ENCODE results near the gene SLAMF1.
"Not testable (repeated sequence)": the region's sequence is repeated elsewhere in the genome, so short reads cannot be mapped to it uniquely, and the experiment has no call there.

Gene SLAMF1

GRCh38 chr1:160638540-160638857 is 8.3 kb downstream of the SLAMF1 start:
- DNase-seq: no peak

DNA sequence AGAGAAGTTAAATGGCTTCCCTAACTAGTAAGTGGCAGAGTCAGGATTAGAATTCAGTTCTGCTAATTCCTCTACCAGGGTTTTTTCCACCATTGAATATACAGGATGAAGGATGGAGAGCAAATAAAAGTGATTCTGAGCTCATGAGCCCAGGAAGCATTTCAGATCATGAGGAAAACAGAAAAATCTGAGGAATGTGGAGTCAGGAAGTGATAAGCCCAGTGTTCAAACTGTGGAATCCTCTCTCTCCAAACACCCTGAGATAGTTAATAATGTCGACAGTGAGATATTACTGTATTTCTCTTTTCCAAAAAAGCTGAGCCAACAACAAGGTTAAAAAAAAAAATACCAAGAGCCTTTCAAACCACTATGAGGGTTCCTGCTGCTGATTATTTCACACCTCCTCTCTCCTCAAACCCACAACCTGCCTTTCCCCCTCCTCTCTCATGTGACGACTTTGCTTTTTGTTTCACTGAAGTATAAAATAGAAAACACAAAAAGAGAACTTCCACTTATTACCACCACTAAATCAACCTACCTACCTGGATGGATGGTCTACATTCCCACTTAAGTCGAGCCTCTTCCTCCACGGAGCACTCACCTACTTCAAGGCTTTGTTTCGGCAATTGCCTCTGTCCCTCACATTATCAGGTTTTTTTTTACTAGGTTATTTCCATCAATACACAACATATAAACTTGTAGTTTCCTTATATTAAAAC is 8.9 kb downstream of the SLAMF1 start:
- DNase-seq: no peak

DNA sequence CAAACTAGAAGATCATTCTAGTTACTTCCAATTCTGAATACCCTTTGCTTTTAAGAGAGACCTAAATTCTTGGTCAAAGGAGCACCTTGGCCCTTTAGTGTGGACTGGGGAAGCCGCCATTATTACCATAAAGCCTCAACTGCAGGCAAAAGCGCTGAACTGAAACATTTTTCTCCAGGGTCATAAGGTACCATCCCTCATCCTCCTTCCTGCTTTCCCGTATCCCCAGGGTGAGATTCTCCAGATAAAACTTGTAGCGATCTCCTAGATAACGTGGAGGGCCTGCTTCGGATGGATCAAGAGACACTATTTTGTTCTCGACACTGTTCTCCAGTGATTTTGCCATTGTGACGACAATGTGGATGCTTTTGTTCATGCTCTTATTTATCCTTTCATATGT is 9.8 kb downstream of the SLAMF1 start:
- DNase-seq: no peak

- DNase-seq: no peak
Observed at GRCh38 chr1:160636547-160636946, 10.3 kb downstream of the SLAMF1 start.

DNA sequence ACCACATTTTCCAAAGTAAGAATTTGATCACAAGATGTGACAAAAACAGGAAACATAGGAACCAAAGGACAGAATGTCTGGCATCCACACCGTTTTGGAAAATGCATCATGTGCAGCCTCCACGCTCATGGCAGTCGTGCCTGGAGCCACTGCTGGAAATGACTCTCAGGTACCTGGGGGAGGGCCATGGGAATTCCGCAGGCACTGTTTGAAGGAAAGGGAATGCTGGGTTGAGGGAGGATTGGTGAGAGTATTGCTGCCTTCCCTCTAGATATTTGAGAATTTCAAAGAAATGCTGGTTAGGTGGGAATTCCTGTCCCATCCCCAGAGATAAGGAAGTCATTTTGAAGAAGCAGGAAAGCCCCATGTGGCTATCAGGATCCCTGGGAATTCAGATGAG is 10.8 kb downstream of the SLAMF1 start:
- DNase-seq: no peak

DNA sequence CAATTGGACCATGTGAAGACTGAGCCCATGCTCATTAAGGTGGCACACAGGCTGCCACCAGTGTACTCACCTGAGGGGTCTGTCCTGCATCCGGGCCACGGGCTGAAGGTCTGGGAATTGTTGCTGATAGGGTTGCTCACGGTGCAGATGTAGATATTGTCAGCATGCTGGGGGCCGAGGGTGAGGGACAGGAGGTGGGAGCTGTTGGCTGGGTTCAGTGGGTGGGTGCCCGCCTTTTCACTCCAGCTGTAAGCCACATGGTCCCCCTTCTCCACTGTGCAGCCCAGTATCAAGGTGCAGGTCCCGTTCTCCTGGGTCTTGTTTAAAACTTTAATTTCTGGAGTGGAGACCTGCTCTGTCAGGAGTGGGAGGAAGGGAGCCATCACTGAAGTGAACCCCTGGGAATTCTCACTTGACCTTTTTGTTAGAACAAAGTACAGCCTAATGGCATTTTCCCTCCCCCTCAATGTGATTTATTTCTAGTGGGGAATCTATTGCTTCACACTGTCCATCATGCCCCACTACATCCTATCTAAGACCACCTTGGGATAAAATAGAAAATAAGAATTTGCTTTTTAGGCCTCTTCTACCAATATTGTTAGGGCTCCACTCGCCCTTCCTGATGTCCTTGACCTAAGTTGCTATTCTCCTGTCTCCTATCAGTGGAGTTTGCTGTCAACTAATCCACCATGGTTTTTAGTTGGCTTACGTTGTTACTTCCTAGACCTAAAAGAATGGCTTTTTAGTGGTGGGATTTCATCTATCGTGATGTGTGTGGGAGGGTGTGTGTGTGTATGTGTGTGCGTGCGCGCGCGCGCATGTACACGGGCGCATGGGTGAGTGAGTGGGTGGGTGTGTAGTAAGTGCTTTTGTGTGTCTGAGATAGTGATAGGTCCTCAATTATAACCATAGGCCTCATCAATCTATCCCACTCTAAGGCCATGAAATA is 12.0 kb downstream of the SLAMF1 start:
- DNase-seq: no peak

GRCh38 chr1:160633330-160633903 is 13.4 kb downstream of the SLAMF1 start:
- DNase-seq: no peak

- no peak for DNase-seq
Observed at GRCh38 chr1:160631983-160632625, 14.7 kb downstream of the SLAMF1 start.

DNA sequence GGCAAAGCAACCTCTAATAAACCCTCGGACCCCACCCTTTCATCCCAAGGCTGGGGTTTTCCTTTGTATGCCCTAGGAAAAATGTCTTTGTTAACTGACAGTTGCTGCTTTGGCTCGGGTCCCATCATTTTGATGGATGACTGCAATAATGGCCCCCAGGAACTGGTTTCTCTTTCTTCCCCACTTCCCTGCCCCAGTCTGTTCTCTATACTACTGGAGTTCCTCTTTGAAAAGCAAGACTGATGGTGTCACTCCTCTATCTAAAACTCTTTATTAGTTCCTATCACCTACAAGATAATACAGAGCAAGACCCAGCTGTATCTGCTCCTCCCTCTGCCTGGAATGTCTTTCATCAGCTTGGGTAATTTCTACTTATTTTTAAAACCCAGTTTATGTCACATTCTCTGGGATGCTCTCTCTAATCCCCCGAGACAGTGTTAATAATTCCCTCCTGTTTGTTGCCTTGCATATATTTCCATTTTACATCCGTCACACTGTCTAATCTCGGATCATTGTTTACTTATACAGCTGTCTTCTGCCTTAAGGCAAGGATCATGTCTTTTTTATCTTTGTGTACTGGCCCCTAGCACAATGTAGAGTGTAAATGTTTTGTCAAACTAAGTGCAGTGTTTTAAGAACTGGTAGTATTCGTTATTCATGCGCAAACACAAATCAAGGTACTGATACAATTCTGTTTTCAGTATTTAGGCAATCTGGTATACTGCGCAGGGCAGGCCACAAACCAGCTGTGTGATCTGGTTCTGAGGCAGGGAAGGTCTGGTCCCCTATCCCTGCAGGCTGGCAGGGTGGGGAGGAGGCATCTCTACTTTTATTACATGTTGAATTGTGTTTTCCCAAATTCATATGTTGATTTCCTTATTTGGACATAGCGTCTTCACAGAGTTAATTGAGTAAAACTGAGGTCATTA is 16.1 kb downstream of the SLAMF1 start:
- DNase-seq: no peak

GRCh38 chr1:160629286-160630210 is 17.3 kb downstream of the SLAMF1 start:
- no peak for DNase-seq

GRCh38 chr1:160628799-160629263 is 18.0 kb downstream of the SLAMF1 start:
- DNase-seq: no peak

DNA sequence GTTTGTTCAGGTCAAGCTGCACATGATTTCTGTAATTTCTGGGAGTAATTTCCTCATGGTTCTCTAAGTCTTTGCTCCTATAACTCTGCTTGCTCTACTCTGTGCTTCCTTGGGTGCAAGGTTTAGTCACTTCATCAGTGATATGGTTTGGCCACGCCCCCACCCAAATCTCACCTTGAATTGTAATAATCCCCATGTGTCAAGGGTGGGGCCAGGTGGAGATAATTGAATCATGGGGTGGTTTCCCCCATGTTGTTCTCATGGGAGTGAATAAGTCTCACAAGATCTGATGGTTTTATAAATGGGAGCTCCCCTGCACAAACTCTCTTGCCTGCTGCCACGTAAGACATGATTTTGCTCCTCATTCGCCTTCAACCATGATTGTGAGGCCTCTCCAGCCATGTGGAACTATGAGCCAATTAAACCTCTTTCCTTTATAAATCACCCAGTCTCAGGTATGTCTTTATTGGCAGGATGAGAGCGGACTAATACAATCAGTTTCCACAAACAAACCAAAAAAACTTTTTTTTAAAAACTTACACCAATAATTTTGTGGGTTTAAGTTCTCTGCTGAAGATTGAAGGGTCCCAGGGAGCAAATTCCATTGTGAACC is 19.1 kb downstream of the SLAMF1 start:
- not testable (repeated sequence) for DNase-seq

DNA sequence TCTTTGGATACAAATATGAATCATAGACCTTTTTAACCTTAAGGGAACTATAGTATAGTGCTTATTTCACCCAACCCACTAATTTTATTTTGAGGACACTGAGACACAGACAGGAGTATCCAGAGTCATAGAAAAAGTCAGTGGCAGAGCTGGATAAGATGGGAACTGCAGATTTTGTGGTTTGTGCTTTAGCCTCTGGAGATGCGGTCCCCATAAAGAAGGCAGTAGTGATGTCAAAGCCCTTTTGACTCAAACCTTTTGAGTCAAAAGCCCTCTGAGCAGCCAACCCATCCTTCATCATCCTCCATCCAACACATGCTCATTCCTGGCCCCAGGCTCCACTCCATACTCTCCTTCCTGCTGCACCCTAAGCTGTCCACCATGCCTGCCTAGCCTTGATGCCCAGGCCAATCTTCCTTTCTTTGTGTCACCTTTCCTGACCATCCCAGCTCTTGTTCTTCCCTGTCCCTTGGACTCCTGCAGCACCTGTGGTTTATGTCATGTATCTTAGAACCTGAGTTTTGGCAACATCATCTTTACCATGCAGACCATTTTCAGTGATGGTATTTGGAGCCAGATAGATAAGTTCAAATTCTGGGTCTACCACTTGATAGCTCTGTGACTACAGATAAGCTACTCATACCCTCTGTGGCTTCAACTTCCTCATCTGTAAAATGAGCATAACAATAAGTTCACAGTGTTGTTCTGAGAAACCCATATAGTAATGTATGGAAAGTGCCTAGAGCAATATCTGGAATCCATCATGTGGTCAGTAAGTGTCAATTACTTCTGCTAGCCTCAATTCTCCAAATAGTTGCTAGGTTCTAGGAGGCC is 20.1 kb downstream of the SLAMF1 start:
- DNase-seq: no peak

GRCh38 chr1:160625725-160626498 is 20.9 kb downstream of the SLAMF1 start:
- no peak for DNase-seq

- no peak for DNase-seq
Observed at GRCh38 chr1:160625321-160625720, 21.5 kb downstream of the SLAMF1 start.

DNA sequence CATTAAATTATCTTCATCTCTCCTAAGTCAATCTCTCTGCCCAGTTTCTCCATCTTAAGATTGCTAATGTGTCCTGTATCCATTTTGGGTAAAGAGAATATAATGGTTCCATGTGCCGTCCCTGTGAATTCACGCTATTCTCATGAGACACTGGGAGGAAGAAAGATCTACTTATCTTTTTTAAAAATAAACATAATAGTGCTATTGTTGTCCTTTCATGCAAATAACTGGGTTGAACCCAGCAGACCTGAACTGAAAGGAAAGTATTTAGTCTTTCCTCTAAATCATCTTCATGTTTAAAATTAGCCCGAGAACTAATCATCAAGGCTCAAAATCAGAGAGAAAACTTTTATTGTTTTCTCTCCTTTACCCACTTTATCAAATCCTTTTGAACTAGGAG is 22.4 kb downstream of the SLAMF1 start:
- DNase-seq: no peak

- no peak for DNase-seq
Observed at GRCh38 chr1:160623862-160624261, 23.0 kb downstream of the SLAMF1 start.

DNA sequence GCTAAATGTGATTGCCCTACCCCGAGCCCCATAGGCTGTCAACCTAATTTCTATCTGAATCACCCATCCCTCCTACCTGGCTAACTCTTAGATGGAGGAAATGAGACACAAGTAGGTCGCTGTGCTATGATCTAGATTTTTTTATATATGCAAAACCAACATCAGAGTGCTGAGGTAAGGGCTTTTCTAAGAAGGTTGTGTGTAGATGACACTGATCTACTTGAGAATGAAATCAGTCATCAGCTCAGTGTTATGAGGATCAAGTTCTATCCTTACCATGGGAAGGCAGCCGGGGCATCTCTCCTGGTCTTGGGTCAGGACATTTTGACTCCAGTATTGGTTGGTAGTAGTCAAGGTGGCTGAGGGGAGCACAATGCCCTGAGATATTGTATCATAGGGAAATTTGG is 23.6 kb downstream of the SLAMF1 start:
- no peak for DNase-seq

All from NCI-H1694 treated with DMSO at 0.1 percent for 48 hours (cell line).